Hematopoietic multipotent progenitor cell treated with erythropoietin and hydrocortisone succinate and interleukin-3 and kit ligand, for 15 days (in vitro differentiated cells): ENCODE results near the gene ESRRG.

Source experiments
- DNase-seq: peaks from one replicate; pipeline ENCODE4 v3.0.0-alpha.2; 2015; ENCODE audit warnings: low spot score

Gene ESRRG

GRCh38 chr1:216627252-216627651, 96.0 kb downstream of the ESRRG start:
- DNase-seq, result no peak

GRCh38 chr1:216626394-216627067, 96.7 kb downstream of the ESRRG start:
- no peak for DNase-seq

GRCh38 chr1:216621536-216621935, 101.7 kb downstream of the ESRRG start:
- DNase-seq, result no peak

- no peak for DNase-seq
Measured at GRCh38 chr1:216617081-216617875, 106.0 kb downstream of the ESRRG start.

- no peak for DNase-seq
Measured at GRCh38 chr1:216616425-216616824, 106.8 kb downstream of the ESRRG start.

GRCh38 chr1:216614011-216614934, 109.0 kb downstream of the ESRRG start:
- DNase-seq, result no peak

GRCh38 chr1:216612291-216612690, 110.9 kb downstream of the ESRRG start:
- DNase-seq, result no peak

GRCh38 chr1:216607067-216607697, 116.0 kb downstream of the ESRRG start:
- DNase-seq, result no peak

GRCh38 chr1:216606047-216606637, 117.1 kb downstream of the ESRRG start:
- no peak for DNase-seq

- DNase-seq, result no peak
Measured at GRCh38 chr1:216604771-216605170, 118.5 kb downstream of the ESRRG start.

- peak; percentile 10 for DNase-seq
Measured at GRCh38 chr1:216600730-216601609, 122.3 kb downstream of the ESRRG start.

- no peak for DNase-seq
Measured at GRCh38 chr1:216599851-216600250, 123.4 kb downstream of the ESRRG start.

- DNase-seq, result no peak
Measured at GRCh38 chr1:216598448-216598847, 124.8 kb downstream of the ESRRG start.

GRCh38 chr1:216596281-216596862, 126.9 kb downstream of the ESRRG start:
- DNase-seq, result no peak

- no peak for DNase-seq
Measured at GRCh38 chr1:216587715-216588114, 135.5 kb downstream of the ESRRG start.

GRCh38 chr1:216582151-216582550, 141.1 kb downstream of the ESRRG start:
- no peak for DNase-seq

- no peak for DNase-seq
Measured at GRCh38 chr1:216580538-216581057, 142.6 kb downstream of the ESRRG start.

GRCh38 chr1:216576234-216576937, 146.8 kb downstream of the ESRRG start:
- no peak for DNase-seq

- no peak for DNase-seq
Measured at GRCh38 chr1:216566641-216567205, 156.5 kb downstream of the ESRRG start.
